HG03354 (cell line): Measurements from ENCODE around the gene DMXL2.
"Not testable (repeated sequence)": the region's sequence is repeated elsewhere in the genome, so short reads cannot be mapped to it uniquely, and the experiment has no call there.

Experiments used
- ATAC-seq: cut with Tn5 transposase; IDR thresholded peaks from one replicate; pipeline ENCODE4 v1.9.1; 2021; ENCODE audit warnings: mild to moderate bottlenecking; ENCODE audit not compliant: unreplicated experiment, poor library complexity, severe bottlenecking

Gene DMXL2

GRCh38 chr15:51623386-51623938, 891 bp upstream of the DMXL2 start:
- ATAC-seq: no peak

- peak; percentile 46 for ATAC-seq
These were observed 501 bp downstream of the DMXL2 start for GRCh38 chr15:51621936-51622603.

- ATAC-seq: no peak
These were observed 1.3 kb downstream of the DMXL2 start for GRCh38 chr15:51621155-51621765.

DNA sequence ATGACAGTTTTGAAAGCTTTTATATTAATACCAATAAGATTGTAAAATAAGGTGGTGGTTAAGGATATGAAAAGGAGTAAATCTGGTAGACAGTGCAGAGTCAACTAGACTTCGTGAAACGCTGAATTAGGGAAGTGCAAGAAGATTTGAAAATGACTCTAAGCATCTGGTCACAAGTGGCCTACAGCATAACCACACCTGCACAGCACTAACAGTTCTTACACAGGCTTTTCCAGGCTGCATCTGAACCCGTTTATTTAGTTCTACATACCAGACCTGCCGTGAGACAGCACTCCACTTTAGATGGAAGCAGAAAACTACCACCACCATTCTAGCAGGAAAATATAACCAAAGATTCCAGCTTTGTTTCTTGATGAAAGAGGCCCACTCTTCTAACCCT, 1.9 kb downstream of the DMXL2 start:
- no peak for ATAC-seq

- no peak for ATAC-seq
These were observed 2.4 kb downstream of the DMXL2 start for GRCh38 chr15:51620122-51620521.

GRCh38 chr15:51619331-51620035, 3.1 kb downstream of the DMXL2 start:
- no peak for ATAC-seq

GRCh38 chr15:51617886-51618285, 4.7 kb downstream of the DMXL2 start:
- ATAC-seq: no peak

DNA sequence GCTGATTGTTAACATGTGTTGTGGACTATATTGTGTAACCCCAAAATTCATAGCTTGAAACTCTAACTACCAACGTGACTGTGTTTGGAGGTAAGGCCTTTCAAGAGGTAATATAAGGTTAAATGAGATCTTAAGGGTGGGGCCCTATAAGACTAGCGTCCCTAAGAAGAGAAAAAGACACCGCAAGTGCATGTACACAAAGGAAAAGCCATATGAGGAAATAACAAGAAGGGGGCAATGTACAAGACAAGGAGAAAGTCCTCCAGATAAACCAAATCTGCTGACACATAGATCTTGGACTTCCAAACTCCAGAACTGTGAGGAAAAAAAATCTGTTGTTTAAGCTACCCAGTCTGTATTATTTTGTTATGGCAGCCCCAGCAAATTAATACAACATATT, 8.6 kb downstream of the DMXL2 start:
- no peak for ATAC-seq

- not testable (repeated sequence) for ATAC-seq
These were observed 9.9 kb downstream of the DMXL2 start for GRCh38 chr15:51612669-51613068.

DNA sequence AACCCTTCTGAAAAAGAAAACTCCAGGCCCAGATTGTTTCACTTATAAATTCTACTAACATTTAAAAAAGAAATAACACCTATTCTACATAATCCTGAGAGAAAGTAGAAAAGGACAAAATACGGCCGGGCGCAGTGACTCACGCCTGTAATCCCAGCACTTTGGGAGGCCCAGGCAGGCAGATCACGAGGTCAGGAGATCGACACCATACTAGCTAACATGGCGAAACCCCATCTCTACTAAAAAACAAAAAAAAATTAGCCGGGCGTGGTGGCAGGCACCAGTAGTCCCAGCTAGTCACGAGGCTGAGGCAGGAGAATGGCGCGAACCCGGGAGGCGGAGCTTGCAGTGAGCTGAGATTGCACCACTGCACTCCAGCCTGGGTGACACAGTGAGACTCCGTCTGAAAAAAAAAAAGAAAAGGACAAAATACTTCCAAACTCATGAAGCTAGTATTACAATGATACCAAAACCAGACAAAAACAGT, 19.1 kb downstream of the DMXL2 start:
- not testable (repeated sequence) for ATAC-seq

DNA sequence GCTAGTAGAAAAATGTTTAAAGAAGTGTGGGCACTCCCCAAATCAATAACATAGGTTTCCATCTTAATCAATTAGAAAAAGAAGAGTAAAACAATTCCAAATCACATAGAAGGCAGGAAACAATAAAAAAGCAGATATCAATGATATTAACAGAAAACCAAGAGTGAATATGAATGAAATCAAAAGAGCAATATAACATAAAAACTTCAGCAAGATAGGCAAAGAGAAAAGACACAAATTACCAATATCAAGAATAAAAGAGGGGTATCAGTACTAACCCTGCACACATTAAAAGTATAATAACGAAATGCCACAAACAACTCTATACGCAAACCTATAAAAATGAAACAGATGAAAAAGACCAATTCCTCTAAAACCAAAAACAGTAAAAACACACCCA, 19.6 kb downstream of the DMXL2 start:
- no peak for ATAC-seq

GRCh38 chr15:51602484-51602883, 20.1 kb downstream of the DMXL2 start:
- no peak for ATAC-seq

DNA sequence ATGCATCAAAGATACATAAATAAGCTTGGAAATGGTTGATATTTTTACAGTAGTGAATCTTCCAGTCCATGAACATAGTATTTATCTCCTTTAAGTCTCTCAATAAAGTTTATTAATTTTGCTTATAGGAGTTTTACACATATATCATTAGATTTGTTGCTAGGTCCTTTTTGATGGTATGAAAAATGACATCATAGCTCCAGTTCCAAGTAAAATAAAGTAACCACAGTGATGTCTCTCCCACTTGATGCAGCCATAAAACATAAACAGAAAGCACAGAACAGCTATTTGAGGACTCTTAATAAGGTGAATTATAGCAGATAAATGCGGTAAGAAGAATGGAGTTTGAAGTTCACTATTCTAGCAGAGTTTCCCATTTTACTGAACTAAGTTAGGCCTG, 20.8 kb downstream of the DMXL2 start:
- ATAC-seq: no peak

DNA sequence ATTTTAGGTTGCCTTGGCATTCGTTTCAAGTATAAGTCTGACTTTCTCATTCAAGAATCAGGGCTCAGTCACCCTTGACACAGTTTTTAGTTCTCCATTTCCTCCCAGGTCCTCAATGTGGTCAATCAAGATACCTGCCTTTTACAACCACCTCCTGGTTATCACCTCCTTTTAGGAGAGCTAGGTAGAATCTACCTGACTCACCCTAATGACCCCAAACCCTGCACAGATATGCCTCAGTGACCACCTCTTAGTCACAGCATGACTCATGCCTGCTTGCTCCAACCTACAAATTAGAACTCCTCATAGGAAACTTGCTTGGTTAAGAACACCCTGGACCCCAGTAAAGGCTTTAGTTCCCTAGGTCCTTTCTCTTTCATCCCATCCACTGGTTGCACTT, 22.5 kb downstream of the DMXL2 start:
- no peak for ATAC-seq

- ATAC-seq: no peak
These were observed 32.5 kb downstream of the DMXL2 start for GRCh38 chr15:51589881-51590568.

DNA sequence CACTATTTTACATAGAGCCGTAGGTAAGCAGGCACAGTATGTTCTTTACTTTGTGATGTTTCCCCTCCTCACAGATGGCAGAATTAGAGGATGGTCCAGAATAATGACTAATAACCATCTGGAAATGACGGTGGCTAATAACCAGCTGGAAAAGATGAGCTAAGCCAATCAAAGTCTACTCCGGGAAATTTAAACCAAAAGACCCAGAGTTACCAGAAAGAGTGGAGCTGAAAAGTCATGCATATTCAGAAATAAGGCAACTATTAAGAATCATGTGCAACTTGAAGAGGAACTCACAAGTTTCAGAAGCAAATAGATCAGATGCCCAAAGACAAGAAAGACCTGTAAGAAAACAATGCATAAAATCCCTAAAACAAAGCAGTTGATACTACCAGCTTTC, 33.6 kb downstream of the DMXL2 start:
- no peak for ATAC-seq

- ATAC-seq: no peak
These were observed 36.6 kb downstream of the DMXL2 start for GRCh38 chr15:51585986-51586385.

DNA sequence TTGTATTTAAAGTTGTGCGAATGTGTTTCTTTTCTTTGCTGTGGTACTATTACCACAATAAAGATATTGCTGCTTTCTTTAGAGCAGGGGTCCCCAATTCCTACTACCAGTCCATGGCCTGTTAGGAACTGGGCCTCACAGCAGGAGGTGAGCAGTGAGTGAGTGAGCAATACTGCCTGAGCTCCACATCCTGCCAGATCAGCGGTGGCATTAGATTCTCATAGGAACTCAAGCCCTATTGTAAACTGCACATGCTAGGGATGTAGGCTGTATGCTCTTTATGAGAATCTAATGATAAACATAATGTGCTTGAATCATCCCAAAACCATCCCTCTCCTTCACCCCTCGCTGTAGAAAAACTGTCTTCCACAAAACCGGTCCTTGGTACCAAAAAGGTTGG, 41.6 kb downstream of the DMXL2 start:
- no peak for ATAC-seq

DNA sequence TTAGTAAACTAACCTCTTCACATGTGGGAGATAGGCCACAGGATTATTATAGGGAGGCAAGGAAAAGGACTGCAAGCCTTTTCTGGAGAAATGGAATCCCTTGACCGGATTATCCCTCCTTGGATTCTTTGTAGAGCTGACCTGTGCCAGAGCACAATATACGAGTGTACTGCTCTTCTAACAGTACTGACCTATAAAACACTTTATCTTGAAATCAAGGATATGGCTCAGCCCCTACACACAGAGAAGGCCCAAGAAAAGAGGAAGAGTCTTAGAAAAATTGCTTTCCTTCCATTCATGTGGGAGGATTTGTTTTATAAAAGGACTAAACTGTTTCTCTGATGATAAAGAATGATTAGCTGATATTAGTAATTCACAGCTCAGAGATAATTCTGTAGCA, 42.2 kb downstream of the DMXL2 start:
- no peak for ATAC-seq

- ATAC-seq: no peak
These were observed 43.6 kb downstream of the DMXL2 start for GRCh38 chr15:51579012-51579411.
